ENCODE results near the gene APOL2.

GRCh38 chr22:36285545-36285944, 46.2 kb upstream of the APOL2 start:
- TF ChIP-seq CTCF (IDR thresholded peaks at IDR 0.05) (no peak), POLR2A (IDR thresholded peaks at IDR 0.05) (no peak)

Data from esophagus squamous epithelium (tissue), 4 donors.